Fibroblast of skin of right quadriceps (primary cell): ENCODE data around the gene AIFM3.
"Not testable (repeated sequence)": the region's sequence is repeated elsewhere in the genome, so short reads cannot be mapped to it uniquely, and the experiment has no call there.

Experiments used
- DNase-seq: peaks from one replicate; pipeline ENCODE4 v3.0.0-alpha.2; 2013

AIFM3 gene

DNA sequence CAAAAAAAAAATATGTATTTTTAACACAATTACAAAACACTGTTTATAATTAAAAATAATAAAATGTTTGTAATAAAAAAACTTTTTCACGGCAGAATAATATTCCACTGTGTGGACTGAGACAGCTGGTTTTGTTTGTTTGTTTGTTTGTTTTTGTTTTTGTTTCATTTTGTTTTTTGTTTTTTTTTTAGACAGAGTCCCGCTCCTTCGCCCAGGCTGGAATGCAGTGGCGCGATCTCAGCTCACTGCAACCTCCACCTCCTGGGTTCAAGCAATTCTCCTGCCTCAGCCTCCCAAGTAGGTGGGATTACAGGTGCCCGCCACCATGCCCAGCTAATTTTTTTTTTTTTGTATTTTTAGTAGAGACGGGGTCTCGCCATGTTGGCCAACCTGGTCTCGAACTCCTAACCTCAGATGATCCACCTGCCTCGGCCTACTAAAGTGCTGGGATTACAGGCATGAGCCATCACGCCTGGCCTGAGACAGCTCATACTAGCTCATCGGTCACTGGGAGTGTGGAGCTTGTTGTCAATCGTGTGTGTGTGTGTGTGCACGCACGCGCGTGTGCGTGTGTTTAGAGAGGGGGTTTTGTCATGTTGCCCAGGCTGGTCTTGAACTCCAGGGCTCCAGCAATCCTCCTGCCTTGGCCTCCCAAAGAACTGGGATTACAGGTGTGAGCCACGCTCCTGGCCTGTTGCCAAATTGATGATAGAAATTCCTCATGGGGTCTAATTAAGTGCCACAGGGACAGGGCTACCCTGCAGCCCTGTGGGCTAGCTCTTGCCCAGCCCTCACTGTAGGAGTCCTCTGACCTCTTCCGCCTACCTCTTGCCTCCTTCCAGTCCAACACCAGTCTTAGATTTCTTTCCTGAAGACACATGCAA is 7.2 kb upstream of the AIFM3 start:
- no peak for DNase-seq

DNA sequence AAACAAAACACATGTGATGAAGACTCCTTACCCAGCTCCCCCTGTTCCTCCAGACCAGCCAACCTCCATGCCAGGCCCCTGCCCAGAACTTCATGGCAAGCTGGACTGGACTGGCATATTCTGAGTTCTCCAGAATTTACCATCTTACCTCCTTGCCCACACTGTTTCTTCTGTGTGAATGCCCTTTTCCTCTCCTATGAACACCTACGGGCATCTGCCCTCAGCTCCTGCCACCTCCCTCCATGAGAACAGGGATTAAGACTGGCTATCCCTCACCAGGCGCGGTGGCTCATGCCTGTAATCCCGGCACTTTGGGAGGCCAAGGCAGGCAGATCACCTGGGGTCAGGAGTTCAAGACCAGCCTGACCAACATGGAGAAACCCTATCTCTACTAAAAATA is 6.4 kb upstream of the AIFM3 start:
- no peak for DNase-seq

DNA sequence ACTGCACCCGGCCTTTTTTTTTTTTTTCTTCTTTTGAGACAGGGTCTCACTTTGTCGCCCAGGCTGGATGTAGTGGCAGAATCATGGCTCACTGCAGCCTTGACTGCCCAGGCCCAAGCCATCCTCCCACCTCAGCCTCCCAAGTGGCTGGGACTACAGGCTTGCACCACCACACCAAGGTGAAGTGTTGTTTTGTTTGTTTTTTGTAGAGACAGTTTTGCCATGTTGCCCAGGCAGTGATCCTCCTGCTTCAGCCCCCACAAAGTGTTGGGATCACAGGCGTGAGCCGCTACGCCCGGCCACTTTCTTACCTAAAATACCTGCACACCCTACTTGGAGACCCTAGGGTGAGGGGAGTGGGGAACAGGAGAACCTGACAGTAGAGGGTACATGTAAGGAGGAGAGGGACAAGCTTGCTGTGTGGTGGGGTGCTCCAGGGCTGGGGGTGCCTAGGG is 4.5 kb upstream of the AIFM3 start:
- DNase-seq, result no peak

DNA sequence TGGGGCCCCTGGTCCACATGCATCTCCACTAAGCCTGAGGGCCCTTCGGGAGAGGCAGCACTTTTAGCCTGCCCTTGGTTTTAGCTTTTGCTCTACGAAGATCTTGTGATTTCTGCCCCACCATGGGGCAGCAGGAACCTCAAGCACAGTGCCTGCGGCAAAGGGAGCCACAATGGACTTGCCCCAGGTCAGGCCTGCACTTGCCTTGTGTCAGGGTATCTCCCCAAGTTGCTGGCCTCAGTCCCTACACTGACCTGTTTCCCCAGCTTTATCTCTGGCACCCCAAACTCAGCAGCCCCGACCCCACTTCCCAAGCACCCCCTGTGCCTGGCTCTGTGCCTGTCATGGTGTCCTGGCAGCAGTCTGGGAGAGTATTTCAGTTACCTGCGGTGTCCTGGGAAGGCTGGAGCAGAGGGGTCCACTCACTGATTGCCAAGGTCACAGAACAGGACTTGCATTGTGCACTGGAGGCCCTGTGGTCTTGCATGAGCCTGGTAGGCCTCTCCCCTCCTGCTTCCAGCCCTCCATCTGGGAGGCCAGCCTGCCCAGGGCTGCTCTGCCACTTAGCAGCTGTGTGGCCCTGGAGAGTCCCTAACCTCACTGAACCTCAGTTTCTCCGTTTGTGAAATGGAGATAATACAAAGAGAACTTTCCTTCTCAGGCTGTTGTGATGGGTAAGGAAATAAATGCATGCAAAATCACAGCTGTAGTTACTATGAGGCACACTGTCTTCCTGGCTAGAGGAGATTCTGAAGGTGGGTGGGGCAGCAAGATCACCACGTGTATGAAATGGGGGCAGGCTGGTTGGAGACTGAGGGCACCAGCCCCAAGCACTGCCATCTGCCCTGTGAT is 3.6 kb upstream of the AIFM3 start:
- no peak for DNase-seq

DNA sequence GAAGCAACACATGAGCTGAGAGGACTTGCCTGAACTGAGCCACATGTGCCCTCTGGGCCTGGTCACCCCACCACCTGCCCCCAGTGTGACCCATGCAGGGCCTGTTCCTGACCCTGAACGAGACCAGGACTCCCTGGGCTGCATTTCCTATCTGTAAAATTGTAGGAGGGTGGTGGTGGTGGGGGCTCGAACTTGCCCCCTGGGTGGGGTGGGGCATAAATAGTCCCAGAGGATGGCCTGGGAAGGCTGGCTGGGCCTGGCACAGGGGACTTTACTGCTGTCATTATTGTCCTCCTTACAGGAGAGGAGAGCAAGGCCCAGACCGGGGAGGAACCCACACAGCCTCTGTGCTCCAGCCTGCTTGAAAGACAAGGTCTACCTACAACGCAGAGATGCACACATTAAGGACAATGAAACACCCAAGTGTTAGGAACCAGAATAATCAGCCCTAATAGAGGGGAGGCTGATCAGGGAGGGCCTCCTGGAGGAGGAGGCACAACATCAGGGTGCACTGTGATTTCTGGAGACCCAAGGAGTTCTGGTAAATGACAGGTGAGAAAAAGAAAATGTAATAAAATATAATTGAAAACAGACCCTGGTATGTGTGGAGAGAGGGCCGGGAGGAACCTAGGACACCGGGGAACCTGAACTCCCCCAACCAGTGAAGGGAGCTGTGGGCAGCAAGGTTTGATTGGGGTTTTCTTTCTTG is 2.8 kb upstream of the AIFM3 start:
- no peak for DNase-seq

DNA sequence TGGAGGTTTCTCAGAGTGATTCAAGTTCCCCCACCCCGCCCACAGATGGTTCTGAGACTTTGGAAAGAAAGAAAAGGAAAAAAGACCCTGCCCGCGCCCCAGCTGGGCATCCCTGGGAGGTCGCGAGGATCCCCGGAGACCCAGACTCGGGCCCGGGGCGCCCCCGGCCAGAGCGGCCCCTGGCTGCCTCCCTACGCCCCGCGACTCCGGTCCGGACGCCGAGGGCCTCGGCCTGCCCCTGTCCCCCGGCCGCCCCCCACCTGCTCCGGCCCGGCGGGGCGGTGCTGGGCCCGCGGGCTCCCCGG is 2.3 kb upstream of the AIFM3 start:
- DNase-seq, result no peak

DNA sequence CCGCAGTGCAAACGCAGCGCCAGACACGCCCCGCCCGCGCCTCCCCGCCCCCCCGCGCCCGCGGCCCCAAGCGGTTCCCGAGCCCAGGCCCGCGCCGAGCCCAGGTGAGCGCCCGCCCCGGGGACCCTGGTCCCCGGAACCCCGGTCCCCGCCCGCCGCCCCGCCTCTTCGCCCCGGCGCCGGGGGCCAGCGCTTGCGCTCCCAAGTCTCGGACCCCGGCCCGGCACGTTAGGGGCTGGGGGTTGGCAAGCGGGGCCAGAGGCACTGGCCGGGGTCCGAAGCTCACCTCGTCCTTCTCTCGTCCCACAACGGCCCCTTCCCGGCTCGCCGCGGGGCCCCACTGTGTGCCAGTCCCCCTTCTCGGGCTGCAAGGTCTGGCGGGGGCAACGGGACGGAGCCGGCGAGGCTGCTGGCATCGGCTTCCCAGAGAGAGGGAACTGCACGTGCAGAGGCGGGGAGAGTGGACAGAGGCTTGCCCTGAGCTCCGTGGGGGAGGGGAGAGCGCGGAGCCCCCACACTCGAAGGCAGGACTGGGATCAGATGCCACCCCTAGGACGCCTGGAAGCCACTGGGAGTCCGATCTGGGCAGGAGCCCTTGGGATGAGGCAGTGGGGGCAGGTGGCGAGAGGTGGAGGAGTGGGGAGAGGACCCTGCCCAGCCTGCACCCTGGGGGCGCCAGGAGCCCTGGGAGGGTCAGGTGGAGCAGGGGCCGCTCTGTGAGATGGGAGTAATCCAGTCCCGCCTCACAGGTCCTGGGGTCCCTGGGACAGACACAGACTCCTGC is 1.8 kb upstream of the AIFM3 start:
- DNase-seq, result no peak

DNA sequence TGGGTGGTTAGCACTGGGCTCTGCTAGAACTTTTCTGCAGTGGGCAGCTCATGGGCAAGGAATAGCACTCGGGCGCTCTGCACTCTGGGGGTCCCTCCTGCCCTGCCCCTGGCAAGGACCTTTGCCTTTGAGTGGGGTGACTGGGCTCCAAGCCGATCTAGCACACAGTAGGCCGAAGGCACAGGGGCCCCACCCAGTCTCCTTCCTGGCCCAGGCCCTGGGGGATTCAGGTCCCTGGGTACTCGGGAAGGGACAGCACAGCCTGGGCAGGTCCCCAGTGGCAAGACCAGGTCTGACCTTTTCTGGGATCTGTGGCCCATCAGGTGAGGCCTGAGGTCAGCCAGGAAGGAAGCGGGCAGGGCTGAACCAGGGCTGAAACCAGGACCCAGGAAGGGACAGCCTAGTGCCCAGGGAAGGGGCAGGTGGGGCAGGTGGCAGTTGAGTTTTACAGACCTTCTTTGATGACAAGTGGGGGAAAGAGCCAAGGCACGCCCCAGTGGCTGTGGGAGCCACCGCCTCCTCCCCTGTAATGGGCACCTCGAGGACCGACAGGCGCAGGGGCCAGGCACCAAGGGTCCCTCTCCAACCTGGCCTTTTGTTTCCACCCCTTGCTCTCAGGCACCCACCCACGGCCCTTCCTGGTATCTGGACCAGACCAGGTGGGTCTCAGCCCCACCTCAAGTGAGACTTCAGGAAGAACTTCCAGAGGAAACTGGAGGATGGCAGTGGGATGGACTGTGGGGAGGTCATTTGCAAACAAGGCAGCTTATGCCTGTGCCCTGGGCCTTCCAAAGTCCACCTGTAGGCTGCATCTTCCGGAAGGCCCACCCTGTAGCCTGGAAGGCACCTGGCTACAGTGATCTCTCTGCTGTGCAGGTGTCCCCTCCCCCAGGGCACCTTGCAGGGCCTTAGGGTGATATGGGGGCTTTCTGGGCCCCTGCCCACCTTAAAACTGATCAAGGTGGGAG is 883 bp upstream of the AIFM3 start:
- no peak for DNase-seq

DNA sequence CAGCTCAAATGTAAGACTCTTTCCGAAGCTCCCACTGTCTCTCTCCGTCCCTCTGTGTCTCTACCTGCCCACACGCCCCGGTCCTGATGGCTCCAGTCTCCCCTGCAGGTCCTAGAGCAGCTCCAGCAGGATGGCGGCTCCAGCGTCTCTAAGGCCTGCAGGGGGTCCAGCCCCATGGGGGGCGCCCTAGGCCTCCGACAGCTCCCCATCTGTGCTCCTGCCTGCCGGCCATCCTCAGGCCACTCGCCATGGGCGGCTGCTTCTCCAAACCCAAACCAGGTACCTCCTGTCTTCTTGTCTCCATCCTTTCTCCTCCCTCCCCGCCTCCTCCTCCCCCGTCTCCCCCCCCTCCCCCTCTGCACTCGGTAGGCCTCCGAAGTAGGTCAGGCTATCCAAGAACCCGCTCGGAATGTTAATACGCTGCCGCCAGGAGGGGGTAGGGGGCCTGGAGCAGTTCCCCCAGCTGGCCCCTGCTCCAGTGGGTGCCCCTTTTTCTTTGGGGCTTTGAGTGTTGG is 699 bp downstream of the AIFM3 start:
- no peak for DNase-seq

DNA sequence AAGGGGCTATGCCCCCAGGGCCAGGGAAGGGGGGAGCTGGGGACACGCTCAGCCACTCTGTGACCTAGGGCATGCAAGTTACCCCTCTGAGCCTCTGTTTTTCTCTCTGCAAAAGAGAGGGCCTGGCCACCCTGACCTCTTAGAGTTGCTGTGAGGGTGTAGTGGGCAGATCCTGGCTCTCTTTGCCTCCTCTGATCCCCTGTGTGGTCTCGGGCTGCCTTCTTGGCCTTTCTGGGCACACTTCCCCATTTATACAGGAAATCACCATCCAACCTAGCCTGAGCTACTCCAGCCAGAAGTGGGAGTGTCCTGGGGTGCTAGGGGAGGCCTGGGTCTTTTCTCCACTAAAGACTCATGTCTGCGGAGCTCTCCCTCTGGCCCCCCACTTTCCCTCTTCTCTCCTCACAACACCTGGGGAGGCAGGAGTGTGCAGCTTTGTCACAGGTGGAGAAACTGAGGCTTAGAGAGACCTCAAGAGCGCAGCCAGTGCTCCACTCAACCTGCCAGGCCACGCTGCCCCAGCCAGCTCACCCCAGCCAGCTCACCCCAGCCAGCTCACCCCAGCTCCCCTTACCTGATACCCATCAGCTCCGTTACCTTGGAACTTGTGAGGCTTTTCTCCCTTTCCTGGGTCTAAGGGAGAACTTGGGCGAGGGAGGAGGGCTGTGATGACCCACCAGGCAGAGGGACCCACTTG is 1.4 kb downstream of the AIFM3 start:
- no peak for DNase-seq

DNA sequence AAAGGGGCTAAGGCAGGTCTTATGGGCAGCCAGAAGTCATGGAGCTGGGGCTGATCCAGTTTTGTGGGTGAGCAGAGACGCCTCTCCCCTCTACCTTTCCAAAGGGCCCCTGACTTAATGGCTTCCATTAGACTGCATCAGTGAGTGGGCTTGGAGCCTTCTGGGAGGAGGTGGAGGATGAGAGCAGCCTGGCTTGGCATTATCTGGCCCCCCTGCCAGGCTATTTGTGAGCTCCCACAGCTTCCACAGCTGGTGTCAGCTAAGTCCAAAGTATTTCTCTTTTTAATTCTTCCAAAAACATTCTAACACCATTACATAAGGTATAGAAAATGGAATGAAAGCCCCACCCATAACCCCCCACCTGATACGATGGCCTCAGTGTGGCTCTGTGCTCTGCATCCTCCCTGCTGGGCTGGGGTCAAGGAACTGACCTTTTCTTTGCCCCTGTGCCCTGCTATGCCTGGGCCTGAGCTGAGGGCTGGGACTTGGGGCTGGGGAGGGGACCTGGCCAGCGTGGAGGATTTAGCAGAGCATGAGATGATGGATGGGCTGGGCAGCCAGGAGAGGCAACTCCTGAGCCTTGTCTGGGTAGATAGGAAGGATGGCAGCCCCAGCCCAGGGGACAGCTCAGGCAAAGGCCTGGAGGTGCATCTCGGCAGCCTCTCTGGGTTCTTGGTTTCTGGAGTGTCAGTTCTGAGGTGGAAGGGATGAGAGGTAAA is 4.0 kb downstream of the AIFM3 start:
- no peak for DNase-seq

DNA sequence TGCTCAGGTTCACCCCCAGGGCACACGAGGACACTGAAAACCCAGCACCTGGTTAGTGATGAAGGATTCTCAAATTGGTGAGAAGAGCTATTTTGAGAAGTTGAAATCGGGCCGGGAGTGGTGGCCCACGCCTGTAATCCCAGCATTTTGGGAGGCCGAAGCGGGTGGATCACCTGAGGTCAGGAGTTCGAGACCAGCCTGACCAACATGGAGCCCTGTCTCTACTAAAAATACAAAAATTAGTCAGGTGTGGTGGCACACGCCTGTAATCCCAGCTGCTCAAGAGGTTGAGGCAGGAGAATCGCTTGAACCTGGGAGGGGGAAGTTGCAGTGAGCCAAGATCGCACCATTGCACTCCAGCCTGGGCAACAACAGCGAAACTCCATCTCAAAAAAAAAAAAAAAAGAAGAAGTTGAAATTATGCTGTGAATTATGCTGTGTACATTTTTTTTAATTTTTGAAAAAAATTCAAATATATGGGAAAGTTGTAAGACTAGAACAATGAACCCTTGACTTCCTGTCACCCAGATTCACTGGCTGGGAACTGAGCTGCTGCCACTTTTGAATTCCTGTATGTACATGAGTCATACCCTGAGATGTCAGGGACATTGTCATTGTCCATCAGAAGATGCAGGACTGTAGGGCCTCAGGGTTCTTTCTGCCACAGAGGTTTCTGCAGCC is 5.1 kb downstream of the AIFM3 start:
- DNase-seq, result not testable (repeated sequence)

DNA sequence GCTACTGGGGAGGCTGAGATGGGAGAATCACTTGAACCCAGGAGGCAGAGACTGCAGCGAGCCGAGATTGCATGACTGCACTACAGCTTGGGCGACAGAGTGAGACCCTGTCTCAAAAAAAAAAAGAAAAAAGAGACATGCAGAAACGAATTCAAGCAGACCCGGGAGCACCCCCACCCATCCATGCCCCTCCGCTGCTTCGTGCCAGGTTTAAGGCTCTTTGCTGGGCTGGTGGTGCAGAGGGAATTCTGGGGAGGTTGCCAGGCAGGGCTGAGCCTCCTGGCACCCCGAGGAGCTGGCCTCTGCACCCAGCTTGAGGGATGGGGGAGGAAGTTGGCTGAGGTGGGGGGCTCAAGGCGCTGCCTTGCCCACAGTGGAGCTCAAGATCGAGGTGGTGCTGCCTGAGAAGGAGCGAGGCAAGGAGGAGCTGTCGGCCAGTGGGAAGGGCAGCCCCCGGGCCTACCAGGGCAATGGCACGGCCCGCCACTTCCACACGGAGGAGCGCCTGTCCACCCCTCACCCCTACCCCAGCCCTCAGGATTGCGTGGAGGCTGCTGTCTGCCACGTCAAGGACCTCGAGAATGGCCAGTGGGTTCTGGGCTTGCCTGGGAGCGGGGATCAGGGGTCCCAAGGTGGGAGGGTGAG is 6.0 kb downstream of the AIFM3 start:
- no peak for DNase-seq

DNA sequence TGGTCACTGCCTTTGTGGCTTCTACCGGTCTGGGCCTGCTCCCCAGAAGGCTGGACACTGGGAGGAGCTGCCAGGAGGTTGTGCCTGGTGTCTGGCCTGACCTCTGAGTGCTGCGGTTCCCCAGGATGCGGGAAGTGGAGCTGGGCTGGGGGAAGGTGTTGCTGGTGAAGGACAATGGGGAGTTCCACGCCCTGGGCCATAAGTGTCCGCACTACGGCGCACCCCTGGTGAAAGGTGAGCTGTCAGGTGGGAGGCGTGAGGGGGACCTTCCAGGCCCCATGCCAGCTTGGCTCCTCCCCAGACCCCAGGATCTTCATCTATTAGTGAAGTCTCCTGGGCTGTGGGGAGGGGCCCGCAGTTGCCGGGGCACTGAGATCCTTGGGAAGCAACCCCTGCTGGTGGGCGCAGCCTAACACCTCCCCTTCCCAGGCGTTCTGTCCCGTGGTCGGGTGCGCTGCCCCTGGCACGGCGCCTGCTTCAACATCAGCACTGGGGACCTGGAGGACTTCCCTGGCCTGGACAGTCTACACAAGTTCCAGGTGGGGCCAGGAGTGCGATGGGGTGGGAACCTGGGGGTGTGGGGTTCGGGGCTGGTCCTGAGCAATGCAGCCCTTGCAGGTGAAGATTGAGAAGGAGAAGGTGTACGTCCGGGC is 6.7 kb downstream of the AIFM3 start:
- no peak for DNase-seq

DNA sequence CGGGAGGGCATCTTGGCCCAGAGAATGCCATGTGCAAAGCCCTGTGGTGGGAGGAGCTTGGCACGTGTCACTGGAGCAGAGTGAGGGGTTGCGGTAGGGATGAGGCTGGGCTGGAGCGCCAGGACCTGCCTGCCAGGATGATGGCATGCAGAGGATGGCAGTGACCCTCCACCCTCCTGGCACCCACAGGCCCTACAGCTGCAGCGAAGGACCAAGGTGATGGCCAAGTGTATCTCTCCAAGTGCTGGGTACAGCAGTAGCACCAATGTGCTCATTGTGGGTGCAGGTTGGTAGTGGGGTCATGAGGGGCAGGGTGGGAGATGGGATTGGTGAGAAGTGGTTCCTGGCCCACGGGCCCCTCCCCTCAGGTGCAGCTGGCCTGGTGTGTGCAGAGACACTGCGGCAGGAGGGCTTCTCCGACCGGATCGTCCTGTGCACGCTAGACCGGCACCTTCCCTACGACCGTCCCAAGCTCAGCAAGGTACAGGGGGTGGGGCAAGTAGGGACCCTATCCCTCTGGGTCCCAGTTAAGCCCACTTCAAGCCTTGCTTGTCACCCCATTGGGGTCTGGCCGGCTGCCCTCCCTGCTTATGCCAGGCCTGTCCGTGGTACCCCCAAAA is 7.4 kb downstream of the AIFM3 start:
- no peak for DNase-seq

DNA sequence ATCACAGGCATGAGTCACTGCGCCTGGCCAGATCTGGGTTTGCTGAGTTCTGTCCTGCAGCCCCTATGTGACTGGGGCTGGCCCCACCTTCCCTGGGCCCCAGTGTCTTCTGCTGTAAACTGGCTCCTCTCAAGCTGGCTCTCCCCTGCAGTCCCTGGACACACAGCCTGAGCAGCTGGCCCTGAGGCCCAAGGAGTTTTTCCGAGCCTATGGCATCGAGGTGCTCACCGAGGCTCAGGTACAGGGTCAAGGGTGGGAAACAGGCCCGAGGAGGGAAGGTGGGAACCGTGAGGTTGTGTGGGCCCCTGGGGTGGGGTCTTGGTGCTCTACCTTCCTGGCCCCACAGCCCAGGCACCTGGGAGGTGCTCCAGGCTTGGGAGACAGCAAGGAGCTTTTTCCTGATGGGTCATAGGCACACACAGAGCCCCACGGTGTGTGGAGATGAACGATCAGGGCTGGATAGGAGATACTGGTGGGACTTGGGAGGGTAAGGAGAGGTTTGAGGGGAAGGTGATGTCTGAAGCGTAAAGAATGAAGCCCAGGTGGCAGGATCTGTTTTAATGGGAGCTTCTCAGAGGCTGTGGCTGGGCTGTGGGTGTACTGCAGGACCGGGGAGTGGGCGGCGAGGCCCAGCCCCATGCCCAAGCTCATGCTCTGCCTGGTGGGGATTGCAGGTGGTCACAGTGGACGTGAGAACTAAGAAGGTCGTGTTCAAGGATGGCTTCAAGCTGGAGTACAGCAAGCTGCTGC is 8.7 kb downstream of the AIFM3 start:
- DNase-seq, result no peak

DNA sequence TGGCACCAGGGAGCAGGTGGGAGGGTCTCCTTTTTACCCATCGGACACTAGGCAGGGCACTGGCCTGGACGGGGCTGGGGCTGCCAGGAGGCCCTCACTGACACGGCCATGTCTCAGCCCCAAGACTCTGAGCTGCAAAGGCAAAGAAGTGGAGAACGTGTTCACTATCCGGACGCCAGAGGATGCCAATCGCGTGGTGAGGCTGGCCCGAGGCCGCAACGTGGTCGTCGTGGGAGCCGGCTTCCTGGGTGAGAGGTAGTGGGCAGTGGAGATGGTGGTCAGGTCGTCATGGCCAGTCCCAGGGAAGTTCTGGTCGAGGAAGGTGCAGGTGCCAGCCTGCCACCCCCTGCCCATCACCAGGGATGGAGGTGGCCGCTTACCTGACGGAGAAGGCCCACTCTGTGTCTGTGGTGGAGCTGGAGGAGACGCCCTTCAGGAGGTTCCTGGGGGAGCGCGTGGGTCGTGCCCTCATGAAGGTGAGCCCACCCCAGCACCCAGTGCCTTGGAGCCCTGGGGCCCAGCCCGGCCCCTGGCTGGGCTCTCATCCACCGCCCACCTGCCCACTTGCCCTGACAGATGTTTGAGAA is 9.3 kb downstream of the AIFM3 start:
- no peak for DNase-seq
